Lung (tissue), 12 donors: ENCODE data around the gene CFAP20DC. TPM values are rescaled to one million over a fixed set of nuclear protein-coding genes. Genes with fewer than 3 reads are reported as not detected.

ENCODE experiments used
- ATAC-seq: fragments of 200-7000 bp; cut with Tn5 transposase; one replicate; pipeline ENCODE4 v1.9.1; 2020; ENCODE audit warnings: moderate number of reproducible peaks; ENCODE audit not compliant: insufficient read depth, low FRiP score
- DNase-seq, 3 donors: peaks; one replicate each; pipeline ENCODE4 v3.0.0-alpha.2; 2013 to 2017
- H3K27ac ChIP-seq, 2 donors: one replicate each; pipeline ENCODE4 v1.5.1; 2013; ENCODE audit warnings: mild to moderate bottlenecking in 2 of 2, moderate library complexity in 2 of 2, control low read depth in 1 of 2, inconsistent platforms in 1 of 2, low read depth in 1 of 2, low read length in 1 of 2
- H3K27me3 ChIP-seq, 3 donors: one replicate each; pipeline ENCODE4 v1.5.1; 2013; ENCODE audit warnings: low read length in 2 of 3; ENCODE audit not compliant: control insufficient read depth in 3 of 3, insufficient read depth in 3 of 3
- H3K36me3 ChIP-seq, 4 donors: one replicate each; pipeline ENCODE4 v1.5.1; 2013; ENCODE audit warnings: low read length in 4 of 4, mild to moderate bottlenecking in 1 of 4, moderate library complexity in 1 of 4; ENCODE audit not compliant: control insufficient read depth in 4 of 4, insufficient read depth in 4 of 4
- H3K4me1 ChIP-seq, 5 donors: one replicate each; pipeline ENCODE4 v1.5.1; 2013; ENCODE audit warnings: low read length in 5 of 5, mild to moderate bottlenecking in 2 of 5, moderate library complexity in 1 of 5; ENCODE audit not compliant: control insufficient read depth in 5 of 5, insufficient read depth in 5 of 5
- H3K4me3 ChIP-seq: one replicate; pipeline ENCODE4 v1.5.1; 2013; ENCODE audit warnings: mild to moderate bottlenecking, control low read depth, moderate library complexity
- H3K9ac ChIP-seq, 2 donors: one replicate each; pipeline ENCODE4 v1.5.1; 2013; ENCODE audit warnings: low read length in 2 of 2, control low read depth in 1 of 2; ENCODE audit not compliant: insufficient read depth in 1 of 2
- H3K9me3 ChIP-seq, 4 donors: one replicate each; pipeline ENCODE4 v1.5.1; 2013; ENCODE audit warnings: low read length in 3 of 4, mild to moderate bottlenecking in 1 of 4, moderate library complexity in 1 of 4; ENCODE audit not compliant: control insufficient read depth in 4 of 4, insufficient read depth in 3 of 4
- CTCF ChIP-seq: IDR thresholded peaks from 2 replicates; pipeline ENCODE4 v1.5.1; 2012; ENCODE audit warnings: mild to moderate bottlenecking; ENCODE audit errors: control extremely low read depth, extremely low read depth
- whole genome bisulfite sequencing, 2 donors: extraction: QIAGEN DNeasy Blood & Tissue Kit; methylation state at CpG; one replicate each; pipeline ENCODE4 v1.1.7; 2013; 5-methylcytosine and 5-hydroxymethylcytosine counted together
- polyA plus RNA-seq, 2 donors: library from polyadenylated mRNA; stranded (reverse); fragments of 200-250 nt; gene quantifications; one replicate each; pipeline ENCODE4 v1.2.1, GENCODE V29; 2013
- total RNA-seq, 2 donors: library from RNA; depleted of rRNA in 1 of 2; stranded (reverse); fragments of >200 nt in 1 of 2; gene quantifications; one replicate each; pipeline ENCODE4 v1.2.1, GENCODE V29; 2014 to 2021
- donor health status: control.
- donor health status: control.
- donor health status: Bipolar disorder and iron deficiency.
- donor health status: healthy.
- donor health status: DM: yes; HTN: yes; CAD: no.

Gene CFAP20DC
- total and polyA plus RNA-seq, 4 donors, result 0.47 to 5.4 (median 1.5) TPM

- Histone ChIP-seq H3K4me1 (no peaks in the 10 kb centered on the region), H3K27ac (no peak overlapping the region), H3K36me3 (no peaks in the 10 kb centered on the region), H3K9ac (no peak overlapping the region), H3K27me3 (no peaks in the 10 kb centered on the region), H3K9me3 (peaks cover 0 to 2% (median 0%) of the 10 kb centered on the region in 4 donors), H3K4me3 (no peak overlapping the region)
- 90% methylated on average over 3 of the region's 3 CpGs for WGBS, 2 donors
- DNase-seq (no peak), ATAC-seq (no peak)
- no peak for TF ChIP-seq CTCF
Measured at GRCh38 chr3:58751882-58752567, 297.8 kb downstream of the CFAP20DC start.

GRCh38 chr3:58751235-58751634, 298.6 kb downstream of the CFAP20DC start:
- peaks cover 0 to 2% (median 0%) of the 10 kb centered on the region in 4 donors for H3K9me3 ChIP-seq
- ATAC-seq, result no peak
- no peaks in the 10 kb centered on the region for H3K36me3 ChIP-seq
- H3K27me3 ChIP-seq, result no peaks in the 10 kb centered on the region
- DNase-seq, result no peak
- WGBS, 2 donors, result 85 to 88% methylated on average over 4 of the region's 4 CpGs
- H3K4me1 ChIP-seq, result no peaks in the 10 kb centered on the region
- H3K27ac ChIP-seq, result no peak overlapping the region
- no peak overlapping the region for H3K9ac ChIP-seq
- TF ChIP-seq CTCF, result no peak
- H3K4me3 ChIP-seq, result no peak overlapping the region

GRCh38 chr3:58749948-58750347, 299.9 kb downstream of the CFAP20DC start:
- no peak overlapping the region for H3K4me3 ChIP-seq
- no peak for TF ChIP-seq CTCF
- H3K27me3 ChIP-seq, result no peaks in the 10 kb centered on the region
- no peaks in the 10 kb centered on the region for H3K36me3 ChIP-seq
- no peaks in the 10 kb centered on the region for H3K4me1 ChIP-seq
- WGBS, 2 donors, result 68 to 72% methylated on average over 3 of the region's 3 CpGs
- ATAC-seq (no peak), DNase-seq (no peak)
- H3K9me3 ChIP-seq, result peaks cover 0 to 2% (median 0%) of the 10 kb centered on the region in 4 donors
- H3K27ac ChIP-seq, result no peak overlapping the region
- H3K9ac ChIP-seq, result no peak overlapping the region

GRCh38 chr3:58748024-58748423, 301.8 kb downstream of the CFAP20DC start:
- Histone ChIP-seq H3K27ac (no peak overlapping the region), H3K27me3 (no peaks in the 10 kb centered on the region), H3K4me1 (no peaks in the 10 kb centered on the region), H3K9ac (no peak overlapping the region), H3K4me3 (no peak overlapping the region), H3K9me3 (peaks cover 0 to 2% (median 0%) of the 10 kb centered on the region in 4 donors), H3K36me3 (no peaks in the 10 kb centered on the region)
- ATAC-seq, result no peak
- TF ChIP-seq CTCF, result no peak
- no peak for DNase-seq
- 59 to 76% methylated on average over 4 of the region's 4 CpGs for WGBS, 2 donors
